GM04504 (cell line): ENCODE data around the gene WNT3A.
A peak's percentile ranks its signal among the peaks of the same experiment; 100 is the strongest.

Source experiments
- DNase-seq: peaks from one replicate; pipeline ENCODE4 v3.0.0-alpha.2; 2012; ENCODE audit warnings: low read depth

Gene WNT3A

GRCh38 chr1:228084325-228084724, 77.5 kb downstream of the WNT3A start:
- peak; percentile 67 for DNase-seq

GRCh38 chr1:228084797-228085196, 78.0 kb downstream of the WNT3A start:
- no peak for DNase-seq

DNA sequence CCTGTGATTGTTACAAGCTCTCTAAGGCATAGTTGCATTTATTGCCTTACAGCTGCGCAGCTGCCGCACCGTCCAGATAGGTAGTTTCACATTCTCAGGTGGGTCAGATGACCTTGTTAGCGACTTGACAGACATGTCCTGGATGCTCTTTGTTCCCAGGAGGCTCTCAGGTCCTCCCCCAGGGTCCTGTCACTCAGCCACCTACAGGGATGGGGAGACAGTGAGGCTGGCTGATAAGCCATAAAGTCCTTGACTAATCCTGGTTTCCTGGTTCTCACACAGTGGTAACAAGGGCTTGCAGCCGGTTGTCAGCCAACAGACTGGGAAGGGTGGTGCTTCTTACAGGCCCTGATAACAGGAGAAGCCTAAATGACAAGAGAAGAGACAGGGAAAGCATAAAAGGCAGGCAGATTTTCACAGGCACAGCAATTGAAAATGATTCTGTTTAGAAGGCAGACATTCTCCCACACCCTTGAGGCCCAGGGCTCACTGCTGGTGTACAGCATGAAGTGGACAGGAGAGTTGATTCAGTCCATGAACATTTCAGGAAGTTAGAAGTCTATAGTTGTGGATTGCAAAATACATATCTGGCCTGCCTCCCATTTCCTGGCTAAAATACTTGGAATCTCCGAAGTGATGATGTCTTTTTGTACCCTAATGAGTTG, 78.6 kb downstream of the WNT3A start:
- peak; percentile 64 for DNase-seq

GRCh38 chr1:228087771-228088251, 81.0 kb downstream of the WNT3A start:
- peak; percentile 68 for DNase-seq

DNA sequence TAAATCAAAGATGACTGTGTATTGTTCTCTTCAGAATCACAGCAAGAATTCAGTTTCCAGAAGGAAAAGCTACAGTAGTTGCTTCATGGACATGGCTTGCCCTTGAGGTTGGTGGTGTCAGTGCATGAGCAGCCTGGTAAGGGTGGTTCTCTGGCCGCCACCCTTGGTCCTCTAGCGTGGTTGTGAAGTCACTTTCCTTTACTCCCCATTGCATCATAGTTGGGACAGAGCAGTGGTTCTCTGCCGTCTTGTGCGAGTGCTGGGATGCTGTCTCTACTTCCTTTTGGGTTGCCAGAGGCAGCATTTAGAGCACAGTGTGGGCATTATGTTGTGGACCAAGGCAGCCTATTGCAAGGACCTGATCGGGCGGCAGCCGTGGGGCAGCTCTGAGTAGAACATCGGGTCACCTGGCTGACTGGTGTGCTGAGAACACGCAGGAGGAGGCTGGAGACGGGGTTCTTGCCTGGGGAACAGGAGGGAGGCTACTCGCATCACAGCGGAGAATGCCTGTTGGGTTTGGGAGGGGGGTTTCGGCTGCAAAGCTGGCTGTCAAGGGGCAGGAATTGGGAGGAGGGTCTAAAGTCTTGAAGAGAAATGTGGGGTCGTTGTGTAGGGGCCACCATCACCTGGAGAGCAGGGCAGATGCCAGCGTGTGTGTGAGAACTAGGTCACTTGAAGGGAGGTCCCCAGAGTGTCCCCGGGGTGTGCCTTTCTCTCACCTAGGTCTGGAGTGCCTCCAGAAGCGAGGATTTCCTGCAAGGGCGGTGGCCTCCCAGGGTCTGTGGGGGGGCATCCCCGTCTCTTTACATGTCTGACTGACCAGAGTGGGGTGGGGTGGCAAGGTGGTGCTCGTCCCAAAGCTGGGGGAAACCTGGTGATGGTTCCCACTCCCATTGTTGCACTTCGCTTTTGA, 82.0 kb downstream of the WNT3A start:
- DNase-seq, result no peak

GRCh38 chr1:228089519-228090380, 83.0 kb downstream of the WNT3A start:
- DNase-seq, result no peak

- no peak for DNase-seq
These were observed 83.8 kb downstream of the WNT3A start for GRCh38 chr1:228090613-228091081.

DNA sequence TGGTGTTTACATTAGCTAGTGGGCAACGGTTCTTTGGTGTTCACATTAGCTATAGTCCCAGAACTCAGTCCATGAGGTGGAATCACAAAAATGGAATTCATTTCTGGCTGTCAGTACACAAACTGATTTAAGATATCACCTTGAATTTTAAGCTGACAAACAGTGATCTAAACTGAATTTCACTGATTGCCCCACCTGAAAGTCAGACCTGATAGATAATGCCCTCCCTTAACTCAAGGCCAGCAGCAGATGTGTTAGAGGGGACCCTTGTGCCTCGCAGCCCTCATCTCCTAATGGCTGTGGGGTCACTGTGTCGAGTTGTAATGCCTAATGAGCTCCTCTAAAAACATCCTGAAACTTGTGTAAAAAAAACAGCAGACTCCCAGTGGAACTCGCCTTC, 84.3 kb downstream of the WNT3A start:
- DNase-seq, result no peak

GRCh38 chr1:228092342-228093049, 85.7 kb downstream of the WNT3A start:
- DNase-seq, result no peak

DNA sequence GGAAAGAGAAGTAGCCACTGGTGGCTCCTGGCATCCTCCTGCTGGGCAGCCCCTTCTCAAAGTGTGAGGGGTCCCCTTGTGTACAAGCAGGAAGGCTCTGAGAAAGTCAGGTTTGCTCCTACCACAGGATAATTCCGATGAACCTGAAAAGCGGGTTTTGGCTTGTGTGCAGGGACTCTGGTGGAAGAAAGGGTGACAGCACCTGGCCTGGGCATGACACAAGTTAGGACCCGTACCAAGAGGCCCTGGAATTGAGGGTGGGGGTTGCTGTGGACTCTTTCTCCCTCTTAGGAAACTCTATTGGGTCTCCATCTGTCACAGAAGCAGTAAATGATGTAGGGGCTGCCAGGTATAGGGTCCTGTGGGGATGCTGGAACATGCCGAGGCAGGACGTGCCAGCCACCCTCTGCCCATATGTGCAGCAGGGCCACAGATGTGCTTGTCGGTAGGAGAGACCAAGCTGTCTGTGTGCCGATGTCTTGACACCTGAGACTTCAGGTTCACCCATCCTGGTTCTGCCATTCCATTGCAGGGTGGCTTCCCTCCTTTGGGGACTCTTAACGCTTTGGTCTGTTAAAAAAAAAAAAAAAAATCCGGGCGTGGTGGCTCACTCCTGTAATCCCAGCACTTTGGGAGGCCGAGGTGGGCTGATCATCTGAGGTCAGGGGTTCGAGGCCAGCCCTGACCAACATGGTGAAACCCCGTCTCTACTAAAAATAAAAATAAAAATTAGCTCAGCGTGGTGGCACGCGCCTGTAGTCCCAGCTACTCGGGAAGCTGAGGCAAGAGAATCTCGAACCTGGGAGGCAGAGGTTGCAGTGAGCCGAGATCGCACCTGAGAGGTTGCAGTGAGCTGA, 86.5 kb downstream of the WNT3A start:
- DNase-seq, result no peak

DNA sequence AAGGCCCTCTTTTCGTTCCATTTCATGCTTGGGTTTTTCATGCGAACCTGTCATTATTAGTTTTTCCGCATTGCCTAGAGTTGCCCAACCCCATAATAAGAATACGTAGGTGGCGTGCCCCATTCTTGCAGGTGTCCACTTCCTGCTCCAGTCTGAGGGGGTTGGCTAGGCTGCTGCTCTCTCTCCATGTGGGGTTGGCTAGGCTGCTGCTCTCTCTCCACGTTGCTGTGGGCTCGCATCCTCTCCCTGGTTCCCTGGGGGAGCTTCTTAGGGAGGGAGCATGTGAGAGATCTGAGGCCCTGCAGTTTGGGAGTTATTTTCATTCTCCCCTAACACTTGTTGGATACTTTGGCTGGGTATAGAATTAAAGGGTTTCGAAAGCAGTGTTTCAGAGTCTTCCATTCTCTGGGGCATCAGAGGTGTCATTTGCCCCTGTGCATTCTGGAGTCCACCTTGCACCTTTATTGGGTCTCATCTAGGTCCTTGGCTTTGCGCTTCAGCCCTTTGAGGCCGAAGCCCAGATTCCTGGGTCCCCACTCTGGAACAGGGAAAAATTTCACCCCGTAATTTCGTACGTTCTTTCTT, 87.7 kb downstream of the WNT3A start:
- DNase-seq, result no peak

DNA sequence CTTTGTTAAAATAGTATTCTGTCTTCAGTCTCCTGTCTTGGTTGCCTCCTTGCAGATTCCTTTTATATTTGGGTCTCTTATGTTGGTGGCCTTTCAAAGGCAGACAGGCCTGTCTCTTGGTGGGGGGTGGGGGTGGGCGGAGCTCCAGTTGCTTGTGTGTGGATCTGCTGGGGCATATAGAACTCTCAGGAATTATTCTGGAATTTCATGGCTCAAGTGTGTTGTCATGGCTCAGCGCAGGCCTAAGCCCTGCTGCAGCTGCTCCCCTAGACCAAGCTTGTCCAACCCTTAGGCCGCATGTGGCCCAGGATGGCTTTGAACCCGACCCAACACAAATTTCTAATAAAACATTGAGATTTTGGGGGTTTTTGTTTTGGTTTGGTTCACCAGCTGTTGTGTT, 88.4 kb downstream of the WNT3A start:
- no peak for DNase-seq

DNA sequence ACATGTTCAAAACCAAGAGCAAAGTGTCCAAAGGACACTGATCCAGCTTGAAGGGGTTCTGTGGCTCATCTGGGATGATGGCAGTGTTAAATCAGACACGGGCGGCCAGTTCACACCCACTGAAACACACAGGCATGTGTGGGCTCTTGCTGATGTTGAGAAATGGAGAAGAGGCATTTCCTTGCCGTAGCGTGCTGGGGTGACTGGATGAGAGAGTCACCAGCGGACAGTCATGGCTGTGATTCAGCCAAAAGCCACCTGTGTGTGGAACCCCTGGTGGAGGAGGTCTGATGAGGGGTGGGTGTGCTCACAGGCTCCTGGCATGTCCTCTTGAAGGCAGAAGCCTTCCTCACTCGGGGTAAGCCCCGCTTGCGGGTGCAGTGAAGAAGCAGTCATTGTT, 89.1 kb downstream of the WNT3A start:
- DNase-seq, result no peak

- DNase-seq, result no peak
These were observed 89.9 kb downstream of the WNT3A start for GRCh38 chr1:228096416-228097332.

- DNase-seq, result no peak
These were observed 90.7 kb downstream of the WNT3A start for GRCh38 chr1:228097333-228098081.

DNA sequence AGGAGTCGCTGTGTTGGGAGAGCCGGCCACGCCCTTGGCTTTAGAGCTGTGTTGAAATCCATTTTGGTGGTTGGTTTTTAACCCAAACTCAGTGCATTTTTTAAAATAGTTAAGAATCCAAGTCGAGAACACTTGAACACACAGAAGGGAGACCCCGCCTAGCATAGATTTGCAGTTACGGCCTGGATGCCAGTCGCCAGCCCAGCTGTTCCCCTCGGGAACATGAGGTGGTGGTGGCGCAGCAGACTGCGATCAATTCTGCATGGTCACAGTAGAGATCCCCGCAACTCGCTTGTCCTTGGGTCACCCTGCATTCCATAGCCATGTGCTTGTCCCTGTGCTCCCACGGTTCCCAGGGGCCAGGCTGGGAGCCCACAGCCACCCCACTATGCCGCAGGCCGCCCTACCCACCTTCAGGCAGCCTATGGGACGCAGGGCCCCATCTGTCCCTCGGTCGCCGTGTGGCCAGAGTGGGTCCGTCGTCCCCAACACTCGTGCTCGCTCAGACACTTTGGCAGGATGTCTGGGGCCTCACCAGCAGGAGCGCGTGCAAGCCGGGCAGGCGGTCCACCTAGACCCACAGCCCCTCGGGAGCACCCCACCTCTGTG, 91.6 kb downstream of the WNT3A start:
- no peak for DNase-seq

DNA sequence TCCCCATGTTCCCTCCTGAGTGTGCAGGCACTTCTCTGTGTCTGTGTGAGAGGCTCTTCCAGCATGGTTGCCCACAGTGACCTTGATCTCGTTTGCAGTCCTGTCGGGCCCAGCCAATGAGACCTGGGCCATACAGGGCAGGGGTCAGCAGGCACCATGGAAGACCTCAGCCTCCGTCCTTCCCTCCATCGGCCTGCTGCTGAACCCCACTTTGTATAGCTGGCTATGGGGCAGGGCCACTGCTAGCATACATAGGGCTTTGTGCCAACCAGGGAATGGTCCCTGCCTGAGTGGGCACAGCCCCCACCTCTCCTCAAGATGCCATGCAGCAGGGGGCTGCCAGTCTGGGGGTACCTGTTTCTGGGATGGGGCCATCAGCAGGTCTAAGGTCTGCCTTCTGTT, 92.5 kb downstream of the WNT3A start:
- DNase-seq, result no peak
